NCI-H748 (cell line): ENCODE data around the gene TSEN34.
"Not testable (repeated sequence)": the region's sequence is repeated elsewhere in the genome, so short reads cannot be mapped to it uniquely, and the experiment has no call there.

Experiments used
- DNase-seq: peaks from one replicate; lab custom pipeline; 2025; ENCODE audit not compliant: unreplicated experiment; lab: John Stamatoyannopoulos, UW

TSEN34 gene

GRCh38 chr19:54207676-54207982 is 16.5 kb downstream of the TSEN34 start:
- DNase-seq, result no peak

- no peak for DNase-seq
Measured at GRCh38 chr19:54207983-54208783, 17.1 kb downstream of the TSEN34 start.

GRCh38 chr19:54208784-54209057 is 17.6 kb downstream of the TSEN34 start:
- no peak for DNase-seq

GRCh38 chr19:54209058-54209810 is 18.1 kb downstream of the TSEN34 start:
- DNase-seq, result no peak

GRCh38 chr19:54209811-54210494 is 18.8 kb downstream of the TSEN34 start:
- DNase-seq, result peak; percentile 85

- no peak for DNase-seq
Measured at GRCh38 chr19:54211235-54211634, 20.1 kb downstream of the TSEN34 start.

GRCh38 chr19:54214217-54214616 is 23.1 kb downstream of the TSEN34 start:
- not testable (repeated sequence) for DNase-seq

- DNase-seq, result not testable (repeated sequence)
Measured at GRCh38 chr19:54214734-54215133, 23.6 kb downstream of the TSEN34 start.

GRCh38 chr19:54216869-54217268 is 25.8 kb downstream of the TSEN34 start:
- no peak for DNase-seq

- DNase-seq, result not testable (repeated sequence)
Measured at GRCh38 chr19:54217517-54218247, 26.6 kb downstream of the TSEN34 start.

GRCh38 chr19:54218259-54218658 is 27.2 kb downstream of the TSEN34 start:
- DNase-seq, result no peak

GRCh38 chr19:54218960-54219661 is 28.0 kb downstream of the TSEN34 start:
- DNase-seq, result no peak

- DNase-seq, result not testable (repeated sequence)
Measured at GRCh38 chr19:54219702-54220101, 28.6 kb downstream of the TSEN34 start.

- not testable (repeated sequence) for DNase-seq
Measured at GRCh38 chr19:54221947-54222346, 30.8 kb downstream of the TSEN34 start.

GRCh38 chr19:54222474-54223276 is 31.6 kb downstream of the TSEN34 start, which contains the start of gene LILRB3:
TSS of gene LILRB3 (minus strand) at chr19:54223007. CDS start at chr19:54222976, 31 bp downstream.
- DNase-seq, result not testable (repeated sequence)

GRCh38 chr19:54223277-54223936 is 32.3 kb downstream of the TSEN34 start:
- DNase-seq, result not testable (repeated sequence)

- DNase-seq, result not testable (repeated sequence)
Measured at GRCh38 chr19:54223937-54224281, 32.8 kb downstream of the TSEN34 start.

- not testable (repeated sequence) for DNase-seq
Measured at GRCh38 chr19:54224619-54225018, 33.5 kb downstream of the TSEN34 start.

GRCh38 chr19:54229146-54229545 is 38.0 kb downstream of the TSEN34 start:
- no peak for DNase-seq
